Activated naive CD8-positive, alpha-beta T cell treated with anti-CD3 and anti-CD28 coated beads, Interleukin-2, amount 50 U/mL, for 24 hours (primary cell): Measurements from ENCODE around the gene AXIN2.
"Not testable (repeated sequence)": the region's sequence is repeated elsewhere in the genome, so short reads cannot be mapped to it uniquely, and the experiment has no call there.

Source experiments
- ATAC-seq: fragments of 150-1000 bp; cut with Tn5 transposase; one replicate; pipeline ENCODE4 v1.10.0; 2021
- DNase-seq: peaks from one replicate; pipeline ENCODE4 v3.0.0; 2021
- H3K27ac Mint-ChIP-seq: one replicate; pipeline ENCODE4 v1.8.0; 2021; ENCODE audit warnings: mild to moderate bottlenecking, mixed read lengths
- H3K27me3 Mint-ChIP-seq: one replicate; pipeline ENCODE4 v1.8.0; 2021; ENCODE audit warnings: mixed read lengths
- H3K36me3 Mint-ChIP-seq: one replicate; pipeline ENCODE4 v1.8.0; 2021; ENCODE audit warnings: low read depth, mixed read lengths
- H3K4me1 Mint-ChIP-seq: one replicate; pipeline ENCODE4 v1.8.0; 2021; ENCODE audit warnings: mixed read lengths
- H3K4me3 Mint-ChIP-seq: one replicate; pipeline ENCODE4 v1.8.0; 2021; ENCODE audit warnings: mild to moderate bottlenecking, moderate library complexity, mixed read lengths
- H3K9me3 Mint-ChIP-seq: one replicate; pipeline ENCODE4 v1.8.0; 2021; ENCODE audit warnings: mixed read lengths

Gene AXIN2

GRCh38 chr17:65529761-65530522 lies 31.5 kb downstream of the AXIN2 start:
- no peaks in the 10 kb centered on the region for H3K27me3 Mint-ChIP-seq
- no peaks in the 10 kb centered on the region for H3K4me1 Mint-ChIP-seq
- no peak overlapping the region for H3K4me3 Mint-ChIP-seq
- H3K27ac Mint-ChIP-seq: no peak overlapping the region
- H3K9me3 Mint-ChIP-seq: no peaks in the 10 kb centered on the region
- ATAC-seq (no peak), DNase-seq (no peak)
- H3K36me3 Mint-ChIP-seq: peaks cover 7% of the 10 kb centered on the region

- H3K4me1 Mint-ChIP-seq: peaks cover 4% of the 10 kb centered on the region
- peak overlapping the region; percentile 31 for H3K27ac Mint-ChIP-seq
- no peak for DNase-seq
- no peak for ATAC-seq
- H3K9me3 Mint-ChIP-seq: no peaks in the 10 kb centered on the region
- no peak overlapping the region for H3K4me3 Mint-ChIP-seq
- H3K36me3 Mint-ChIP-seq: peaks cover 7% of the 10 kb centered on the region
- H3K27me3 Mint-ChIP-seq: no peaks in the 10 kb centered on the region
Measured at GRCh38 chr17:65529040-65529633, 32.3 kb downstream of the AXIN2 start.

GRCh38 chr17:65527857-65528591 lies 33.4 kb downstream of the AXIN2 start:
- H3K27ac Mint-ChIP-seq: no peak overlapping the region
- no peak for ATAC-seq
- H3K4me1 Mint-ChIP-seq: peaks cover 14% of the 10 kb centered on the region
- no peak for DNase-seq
- no peaks in the 10 kb centered on the region for H3K27me3 Mint-ChIP-seq
- peaks cover 7% of the 10 kb centered on the region for H3K36me3 Mint-ChIP-seq
- no peak overlapping the region for H3K4me3 Mint-ChIP-seq
- no peaks in the 10 kb centered on the region for H3K9me3 Mint-ChIP-seq

GRCh38 chr17:65527381-65527780 lies 34.1 kb downstream of the AXIN2 start:
- Mint-ChIP-seq H3K4me1 (peaks cover 20% of the 10 kb centered on the region), H3K27me3 (no peaks in the 10 kb centered on the region), H3K9me3 (no peaks in the 10 kb centered on the region), H3K36me3 (peaks cover 7% of the 10 kb centered on the region), H3K4me3 (no peak overlapping the region), H3K27ac (no peak overlapping the region)
- ATAC-seq (no peak), DNase-seq (no peak)

GRCh38 chr17:65526854-65527253 lies 34.6 kb downstream of the AXIN2 start:
- H3K9me3 Mint-ChIP-seq, H3K36me3 Mint-ChIP-seq, ATAC-seq, H3K4me3 Mint-ChIP-seq, H3K27ac Mint-ChIP-seq, DNase-seq, H3K27me3 Mint-ChIP-seq: not testable (repeated sequence)
- peaks cover 25% of the 10 kb centered on the region for H3K4me1 Mint-ChIP-seq

GRCh38 chr17:65523853-65524664 lies 37.4 kb downstream of the AXIN2 start:
- ATAC-seq (no peak), DNase-seq (no peak)
- H3K27me3 Mint-ChIP-seq: no peaks in the 10 kb centered on the region
- peaks cover 25% of the 10 kb centered on the region for H3K4me1 Mint-ChIP-seq
- peaks cover 2% of the 10 kb centered on the region for H3K36me3 Mint-ChIP-seq
- H3K9me3 Mint-ChIP-seq: no peaks in the 10 kb centered on the region
- peak overlapping the region; percentile 8 for H3K4me3 Mint-ChIP-seq
- H3K27ac Mint-ChIP-seq: no peak overlapping the region

- no peaks in the 10 kb centered on the region for H3K9me3 Mint-ChIP-seq
- H3K27ac Mint-ChIP-seq: peak overlapping the region; percentile 27
- H3K27me3 Mint-ChIP-seq: no peaks in the 10 kb centered on the region
- H3K4me1 Mint-ChIP-seq: peaks cover 25% of the 10 kb centered on the region
- H3K36me3 Mint-ChIP-seq: no peaks in the 10 kb centered on the region
- peak overlapping the region; percentile 8 for H3K4me3 Mint-ChIP-seq
- ATAC-seq (peak; percentile 70), DNase-seq (no peak)
Measured at GRCh38 chr17:65523411-65523810, 38.0 kb downstream of the AXIN2 start.

- H3K27ac Mint-ChIP-seq: peak overlapping the region; percentile 27
- DNase-seq (no peak), ATAC-seq (peak; percentile 36)
- H3K9me3 Mint-ChIP-seq: no peaks in the 10 kb centered on the region
- no peaks in the 10 kb centered on the region for H3K36me3 Mint-ChIP-seq
- peaks cover 25% of the 10 kb centered on the region for H3K4me1 Mint-ChIP-seq
- no peaks in the 10 kb centered on the region for H3K27me3 Mint-ChIP-seq
- H3K4me3 Mint-ChIP-seq: no peak overlapping the region
Measured at GRCh38 chr17:65522751-65523404, 38.6 kb downstream of the AXIN2 start.

- Mint-ChIP-seq H3K27ac (no peak overlapping the region), H3K4me1 (peaks cover 29% of the 10 kb centered on the region), H3K36me3 (no peaks in the 10 kb centered on the region), H3K27me3 (peaks cover 4% of the 10 kb centered on the region), H3K9me3 (no peaks in the 10 kb centered on the region), H3K4me3 (no peak overlapping the region)
- ATAC-seq (no peak), DNase-seq (no peak)
Measured at GRCh38 chr17:65519462-65519861, 42.0 kb downstream of the AXIN2 start.

- peaks cover 23% of the 10 kb centered on the region for H3K4me1 Mint-ChIP-seq
- H3K27ac Mint-ChIP-seq: no peak overlapping the region
- no peak for ATAC-seq
Measured at GRCh38 chr17:65518256-65518655, 43.2 kb downstream of the AXIN2 start.

GRCh38 chr17:65515959-65516948 lies 45.2 kb downstream of the AXIN2 start:
- ATAC-seq: no peak
- H3K27ac Mint-ChIP-seq: no peak overlapping the region
- no peaks in the 10 kb centered on the region for H3K36me3 Mint-ChIP-seq
- H3K9me3 Mint-ChIP-seq: no peaks in the 10 kb centered on the region
- H3K4me1 Mint-ChIP-seq: peaks cover 9% of the 10 kb centered on the region
- H3K27me3 Mint-ChIP-seq: peaks cover 6% of the 10 kb centered on the region
- H3K4me3 Mint-ChIP-seq: no peak overlapping the region
- no peak for DNase-seq

More at GRCh38 chr17:65518256-65518655, 43.2 kb downstream of the AXIN2 start:
- H3K27me3 Mint-ChIP-seq: peaks cover 4% of the 10 kb centered on the region
- no peak for DNase-seq
- no peaks in the 10 kb centered on the region for H3K9me3 Mint-ChIP-seq
- H3K36me3 Mint-ChIP-seq: no peaks in the 10 kb centered on the region
- H3K4me3 Mint-ChIP-seq: no peak overlapping the region

GRCh38 chr17:65515512-65515911 lies 45.9 kb downstream of the AXIN2 start:
- Mint-ChIP-seq H3K9me3 (peaks cover 4% of the 10 kb centered on the region), H3K4me3 (no peak overlapping the region), H3K4me1 (peaks cover 9% of the 10 kb centered on the region), H3K36me3 (no peaks in the 10 kb centered on the region), H3K27me3 (peaks cover 6% of the 10 kb centered on the region), H3K27ac (no peak overlapping the region)
- DNase-seq (no peak), ATAC-seq (no peak)

GRCh38 chr17:65514541-65514940 lies 46.9 kb downstream of the AXIN2 start:
- DNase-seq (no peak), ATAC-seq (peak; percentile 67)
- H3K4me3 Mint-ChIP-seq: no peak overlapping the region

More at GRCh38 chr17:65514541-65514940, 46.9 kb downstream of the AXIN2 start:
- Mint-ChIP-seq H3K27me3 (peaks cover 8% of the 10 kb centered on the region), H3K4me1 (peaks cover 9% of the 10 kb centered on the region), H3K9me3 (peaks cover 4% of the 10 kb centered on the region), H3K27ac (peak overlapping the region; percentile 47), H3K36me3 (no peaks in the 10 kb centered on the region)
